ENCODE results near the gene STXBP2. TPM values are rescaled to one million over a fixed set of nuclear protein-coding genes. Genes with fewer than 3 reads are reported as not detected.

STXBP2 gene
- polyA plus RNA-seq, 3 donors: 61.3 to 86.4 (median 75.4) TPM

GRCh38 chr19:7625763-7626372, 11.0 kb upstream of the STXBP2 start:
- DNase-seq (ENCODE audit: extremely low read depth in 1 of 11, low read depth in 9 of 11, low spot score in 4 of 11): no peak

GRCh38 chr19:7627166-7627565, 9.7 kb upstream of the STXBP2 start:
- DNase-seq (ENCODE audit: extremely low read depth in 1 of 11, low read depth in 9 of 11, low spot score in 4 of 11): no peak

- DNase-seq (ENCODE audit: extremely low read depth in 1 of 11, low read depth in 9 of 11, low spot score in 4 of 11): no peak
Observed at GRCh38 chr19:7628589-7629311, 8.2 kb upstream of the STXBP2 start.

- peak; percentile 94 to 99 (median 98) for DNase-seq (ENCODE audit: extremely low read depth in 1 of 11, low read depth in 9 of 11, low spot score in 4 of 11)
Observed at GRCh38 chr19:7629347-7630054, 7.4 kb upstream of the STXBP2 start, which contains the start of the genes PET100 and XAB2. PET100 (plus strand) TSS chr19:7629793; CDS start chr19:7629834, 41 bp downstream. XAB2 (minus strand) TSS chr19:7629545; CDS start chr19:7629527, 18 bp downstream.

GRCh38 chr19:7631577-7631976, 5.3 kb upstream of the STXBP2 start:
- no peak for DNase-seq (ENCODE audit: extremely low read depth in 1 of 11, low read depth in 9 of 11, low spot score in 4 of 11)

DNA sequence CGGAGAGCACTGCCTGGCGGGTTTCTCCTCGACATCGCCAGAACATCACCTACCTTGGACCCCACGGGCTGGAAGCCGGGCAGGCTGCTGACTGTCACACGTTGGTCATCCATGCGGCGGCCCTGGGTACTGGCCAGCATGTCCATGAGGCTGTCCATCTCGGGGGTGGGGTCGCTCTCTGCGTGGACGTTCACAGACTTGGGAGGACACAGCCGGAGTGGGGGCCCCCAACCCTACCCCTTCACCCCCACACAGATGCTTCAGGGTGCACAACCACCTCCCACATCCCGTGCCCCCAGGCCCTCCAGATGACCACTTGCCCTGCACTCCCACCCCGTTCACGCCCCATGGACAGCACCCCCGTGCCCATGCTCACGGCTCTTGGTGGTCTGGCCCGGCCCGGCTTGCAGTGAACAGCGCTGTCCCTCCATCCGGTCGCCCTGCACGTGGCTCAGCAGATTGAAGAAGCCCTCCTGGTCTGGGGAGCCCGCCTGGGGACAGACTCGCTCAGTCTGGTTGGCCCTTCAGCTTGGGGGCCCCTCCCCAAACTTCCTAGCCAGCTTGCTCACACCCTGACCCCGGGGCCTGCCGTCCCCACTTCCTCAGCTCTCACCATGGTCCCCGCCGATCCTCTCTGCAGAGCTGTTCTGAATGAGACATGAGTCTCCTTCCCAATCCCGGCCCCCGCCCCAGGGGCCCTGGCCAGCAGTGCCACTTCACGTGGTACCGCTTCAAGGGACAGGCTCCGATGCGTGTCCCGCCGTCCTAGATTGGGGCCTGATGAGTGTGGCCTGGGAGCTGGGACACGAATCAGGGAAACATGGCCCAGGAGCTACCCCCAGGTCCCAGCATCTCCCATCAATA, 4.3 kb upstream of the STXBP2 start:
- DNase-seq (ENCODE audit: extremely low read depth in 1 of 11, low read depth in 9 of 11, low spot score in 4 of 11): no peak

GRCh38 chr19:7633698-7634097, 3.2 kb upstream of the STXBP2 start, which contains the start of gene PCP2:
PCP2 (minus strand) TSS chr19:7633719; CDS start chr19:7633457, 262 bp downstream.
- no peak for DNase-seq (ENCODE audit: extremely low read depth in 1 of 11, low read depth in 9 of 11, low spot score in 4 of 11)

DNA sequence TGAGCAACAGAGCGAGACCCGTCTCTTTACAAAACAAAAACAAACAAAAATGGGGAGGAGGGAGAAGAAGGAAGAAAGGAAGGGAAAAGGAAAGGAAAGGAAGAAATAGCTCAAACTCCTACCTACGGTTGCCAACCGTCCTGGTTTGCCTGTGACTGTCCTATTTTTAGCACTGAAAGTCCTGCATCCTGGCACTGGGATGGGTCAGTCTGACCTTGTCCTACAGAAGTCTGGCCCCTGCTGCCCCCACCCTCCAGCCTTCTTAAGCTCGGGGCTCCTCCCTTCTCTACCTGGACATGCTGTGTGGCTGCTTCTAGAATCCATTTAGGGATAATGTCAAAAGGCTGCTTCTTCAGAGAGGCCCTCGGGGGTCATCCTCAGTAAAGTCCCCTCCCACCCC, 1.2 kb upstream of the STXBP2 start:
- DNase-seq (ENCODE audit: extremely low read depth in 1 of 11, low read depth in 9 of 11, low spot score in 4 of 11): no peak

- no peak for DNase-seq (ENCODE audit: extremely low read depth in 1 of 11, low read depth in 9 of 11, low spot score in 4 of 11)
Observed at GRCh38 chr19:7636317-7636690, 606 bp upstream of the STXBP2 start.

DNA sequence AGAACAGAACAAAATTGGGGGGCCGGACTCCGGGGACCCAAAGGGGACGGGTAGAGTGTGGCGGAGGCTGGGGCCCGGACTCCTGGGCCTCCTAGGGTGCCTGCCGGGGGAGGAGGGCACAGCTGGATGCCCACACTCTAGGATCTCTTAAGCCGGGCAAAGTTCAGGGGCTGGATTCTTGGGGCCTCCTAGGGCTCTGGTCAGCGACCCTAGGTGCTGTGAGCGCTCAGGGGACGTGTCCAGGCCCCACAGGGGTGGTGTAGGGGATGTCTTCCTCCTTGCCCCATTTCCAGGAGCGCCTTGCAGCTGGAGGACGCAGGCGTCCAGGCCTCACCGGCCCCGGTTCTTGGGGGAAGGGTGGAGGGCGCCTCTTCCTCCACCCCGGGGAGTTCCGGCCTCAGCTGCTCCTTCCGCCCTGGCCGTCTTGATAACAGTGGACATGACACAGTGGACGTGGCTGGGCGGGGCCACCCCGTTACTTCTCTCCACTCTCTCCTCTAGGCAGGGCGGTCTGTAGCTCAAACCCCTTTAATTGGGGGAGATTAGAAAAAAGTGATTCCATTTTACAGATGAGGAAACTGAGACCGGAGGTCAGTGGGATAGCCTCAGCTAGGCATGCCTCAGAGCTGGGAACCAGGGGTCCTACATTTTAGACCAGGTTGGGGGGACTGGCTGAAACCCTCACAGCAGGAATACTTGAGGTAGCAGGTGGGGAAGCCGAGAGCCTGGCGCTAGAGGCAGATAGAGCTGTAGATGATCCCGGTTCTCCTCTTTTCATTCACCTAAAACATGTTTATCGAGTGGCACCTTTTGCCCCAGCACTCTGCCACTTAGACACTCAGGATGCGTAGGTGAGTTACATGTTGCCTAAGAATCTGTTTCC, 705 bp downstream of the STXBP2 start:
- DNase-seq (ENCODE audit: extremely low read depth in 1 of 11, low read depth in 9 of 11, low spot score in 4 of 11): no peak

DNA sequence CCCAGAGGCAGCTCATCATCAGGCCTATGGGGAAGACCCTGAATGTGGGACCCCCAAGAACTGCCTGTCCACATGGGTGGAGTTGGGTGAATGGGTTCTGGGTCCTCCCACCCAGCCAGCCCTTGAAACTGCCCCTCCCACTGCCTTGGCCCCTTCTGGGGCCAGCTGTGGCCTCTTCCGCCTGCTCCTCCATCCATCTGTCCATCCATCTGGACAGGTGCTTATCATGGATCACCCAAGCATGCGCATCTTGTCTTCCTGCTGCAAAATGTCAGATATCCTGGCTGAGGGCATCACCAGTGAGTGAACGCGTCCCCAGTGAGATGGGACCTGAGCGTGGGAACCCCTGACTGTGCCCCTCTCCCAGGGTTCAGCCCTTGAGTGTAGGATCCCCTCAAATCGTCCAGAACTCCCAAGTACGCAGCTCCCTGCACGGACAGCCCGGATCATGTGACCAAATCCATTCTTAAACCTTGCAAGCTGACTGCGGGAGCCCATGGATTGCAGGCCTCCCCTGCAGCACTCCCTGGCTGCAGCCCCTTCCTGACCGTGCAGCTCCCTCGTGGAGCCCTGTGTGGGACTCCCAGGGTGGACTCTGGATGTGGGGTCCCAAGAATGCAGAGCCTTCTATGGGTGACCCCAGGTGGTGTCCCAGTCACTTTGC, 2.0 kb downstream of the STXBP2 start:
- no peak for DNase-seq (ENCODE audit: extremely low read depth in 1 of 11, low read depth in 9 of 11, low spot score in 4 of 11)

- no peak for DNase-seq (ENCODE audit: extremely low read depth in 1 of 11, low read depth in 9 of 11, low spot score in 4 of 11)
Observed at GRCh38 chr19:7639863-7640348, 3.0 kb downstream of the STXBP2 start.

GRCh38 chr19:7640803-7641202, 3.9 kb downstream of the STXBP2 start:
- no peak for DNase-seq (ENCODE audit: extremely low read depth in 1 of 11, low read depth in 9 of 11, low spot score in 4 of 11)

DNA sequence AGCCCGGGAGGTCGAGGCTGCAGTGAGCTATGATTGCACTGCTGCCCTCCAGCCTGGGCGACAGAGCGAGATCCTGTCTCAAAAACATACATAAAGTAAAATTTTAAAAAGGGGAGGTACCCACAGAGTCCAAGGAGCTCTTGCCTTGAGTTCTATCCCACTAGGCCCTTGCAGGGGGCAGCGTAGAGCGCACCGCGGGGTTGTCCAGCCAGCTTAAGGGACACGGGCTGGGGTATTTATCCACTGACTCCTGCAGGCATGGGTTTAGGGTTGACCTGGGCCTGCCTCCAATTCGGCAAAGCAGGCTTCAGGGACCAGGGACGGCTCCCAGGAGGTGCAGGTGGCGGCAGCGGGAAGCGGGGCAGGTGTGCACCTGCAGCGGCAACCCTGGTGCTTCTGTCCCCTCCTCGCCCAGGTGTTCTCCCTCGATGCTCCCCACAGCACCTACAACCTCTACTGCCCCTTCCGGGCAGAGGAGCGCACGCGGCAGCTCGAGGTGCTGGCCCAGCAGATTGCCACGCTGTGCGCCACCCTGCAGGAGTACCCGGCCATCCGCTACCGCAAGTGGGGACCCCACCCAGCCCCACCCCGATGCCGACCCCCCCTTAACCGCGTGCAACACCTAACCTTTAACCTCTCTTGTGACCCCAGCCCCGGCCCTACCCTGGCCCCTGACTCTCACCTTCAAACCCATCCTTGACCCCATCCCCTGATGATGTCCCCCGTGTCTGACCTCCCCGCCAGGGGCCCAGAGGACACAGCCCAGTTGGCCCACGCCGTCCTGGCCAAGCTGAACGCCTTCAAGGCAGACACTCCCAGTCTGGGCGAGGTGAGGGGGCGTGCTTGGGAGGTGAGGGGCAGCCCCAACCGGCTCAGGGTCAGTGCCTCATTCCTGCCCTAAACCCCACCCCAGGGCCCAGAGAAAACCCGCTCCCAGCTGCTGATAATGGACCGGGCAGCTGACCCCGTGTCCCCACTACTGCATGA, 4.7 kb downstream of the STXBP2 start:
- DNase-seq (ENCODE audit: extremely low read depth in 1 of 11, low read depth in 9 of 11, low spot score in 4 of 11): no peak

DNA sequence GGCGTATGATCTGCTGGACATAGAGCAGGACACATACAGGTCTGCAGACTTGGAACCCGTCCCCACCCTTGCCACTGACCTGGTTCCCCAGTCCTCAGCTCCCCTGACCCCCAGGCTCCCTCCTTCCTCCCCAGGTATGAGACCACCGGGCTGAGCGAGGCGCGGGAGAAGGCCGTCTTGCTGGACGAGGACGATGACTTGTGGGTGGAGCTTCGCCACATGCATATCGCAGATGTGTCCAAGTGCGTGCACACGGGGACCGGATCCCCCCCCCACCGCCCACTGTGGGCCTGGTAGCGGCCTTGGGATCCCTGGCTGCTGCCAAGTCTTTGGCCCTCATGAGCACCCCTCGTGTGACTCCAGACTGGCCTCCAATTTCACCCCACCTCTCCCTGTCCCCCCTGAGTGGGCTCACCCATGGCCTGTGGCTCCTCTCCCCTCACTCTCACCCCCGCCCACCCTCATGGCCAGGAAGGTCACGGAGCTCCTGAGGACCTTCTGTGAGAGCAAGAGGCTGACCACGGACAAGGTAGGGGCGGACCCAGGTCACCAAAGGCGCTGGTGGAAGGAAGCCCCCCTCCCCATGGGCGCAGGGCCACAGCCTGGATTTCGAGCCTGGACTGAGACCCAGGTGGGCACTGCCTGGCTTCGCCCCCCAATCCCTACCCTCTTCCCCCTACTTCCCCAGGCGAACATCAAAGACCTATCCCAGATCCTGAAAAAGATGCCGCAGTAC, 5.6 kb downstream of the STXBP2 start:
- DNase-seq (ENCODE audit: extremely low read depth in 1 of 11, low read depth in 9 of 11, low spot score in 4 of 11): no peak

DNA sequence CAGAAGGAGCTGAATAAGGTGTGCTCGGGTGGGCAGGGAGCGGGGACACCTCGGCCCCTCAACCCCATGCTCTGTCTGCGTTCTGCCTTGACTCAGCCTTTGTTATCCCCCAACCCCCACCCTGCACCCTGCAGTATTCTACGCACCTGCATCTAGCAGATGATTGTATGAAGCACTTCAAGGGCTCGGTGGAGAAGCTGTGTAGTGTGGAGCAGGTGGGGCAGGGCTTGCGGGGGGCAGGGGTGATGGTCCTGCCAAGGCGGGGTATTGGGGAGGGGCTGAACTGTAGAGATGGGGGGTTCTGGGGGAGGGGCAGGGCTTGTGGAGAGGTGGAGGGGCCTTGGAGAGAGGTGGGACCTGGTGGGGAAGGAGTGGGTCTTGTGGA, 6.1 kb downstream of the STXBP2 start:
- no peak for DNase-seq (ENCODE audit: extremely low read depth in 1 of 11, low read depth in 9 of 11, low spot score in 4 of 11)

Data from renal cortex interstitium (tissue), 11 donors.